Immature natural killer cell (primary cell): ENCODE results near the gene PLD6. TPM values are rescaled to one million over a fixed set of nuclear protein-coding genes. Genes with fewer than 3 reads are reported as not detected.
A peak's percentile ranks its signal among the peaks of the same experiment; 100 is the strongest.

Source experiments
- DNase-seq, 3 donors: peaks; one replicate each; pipeline ENCODE4 v3.0.0; 2022; ENCODE audit warnings: mixed read lengths in 1 of 3
- H3K27ac Mint-ChIP-seq, 6 donors: one replicate each; pipeline ENCODE4 v1.8.0; 2020; ENCODE audit warnings: mixed read lengths in 6 of 6, mild to moderate bottlenecking in 5 of 6, inconsistent platforms in 4 of 6, moderate library complexity in 3 of 6
- H3K27me3 Mint-ChIP-seq, 3 donors: one replicate each; pipeline ENCODE4 v1.8.0; 2020 to 2021; ENCODE audit warnings: low read depth in 3 of 3, mild to moderate bottlenecking in 3 of 3, mixed read lengths in 3 of 3, moderate library complexity in 3 of 3, inconsistent platforms in 1 of 3
- H3K36me3 Mint-ChIP-seq, 3 donors: one replicate each; pipeline ENCODE4 v1.8.0; 2020; ENCODE audit warnings: mixed read lengths in 3 of 3, inconsistent platforms in 2 of 3, mild to moderate bottlenecking in 2 of 3
- H3K4me1 Mint-ChIP-seq, 2 donors: one replicate each; pipeline ENCODE4 v1.8.0; 2020; ENCODE audit warnings: inconsistent platforms in 2 of 2, mild to moderate bottlenecking in 2 of 2, mixed read lengths in 2 of 2, moderate library complexity in 1 of 2
- H3K4me3 Mint-ChIP-seq, 5 donors: one replicate each; pipeline ENCODE4 v1.8.0; 2020; ENCODE audit warnings: mild to moderate bottlenecking in 5 of 5, mixed read lengths in 5 of 5, inconsistent platforms in 3 of 5, moderate library complexity in 3 of 5
- H3K9me3 Mint-ChIP-seq, 6 donors: one replicate each; pipeline ENCODE4 v1.8.0; 2020; ENCODE audit warnings: mild to moderate bottlenecking in 6 of 6, mixed read lengths in 6 of 6, inconsistent platforms in 4 of 6, moderate library complexity in 3 of 6
- polyA plus RNA-seq, 3 donors: library from polyadenylated mRNA; unstranded; fragments of 300-500 nt; fragmentation: Illumina TruSeq; gene quantifications; one replicate each; pipeline ENCODE4 v1.2.3, GENCODE V29; 2021

Gene PLD6
- polyA plus RNA-seq, 3 donors from 2014 or later = 0.41 to 2.5 (median 1.4) TPM

GRCh38 chr17:17151055-17151454 is 55.1 kb downstream of the PLD6 start:
- H3K9me3 Mint-ChIP-seq = no peaks in the 10 kb centered on the region
- no peak overlapping the region for H3K4me3 Mint-ChIP-seq
- H3K27me3 Mint-ChIP-seq = peaks cover 0 to 5% (median 1%) of the 10 kb centered on the region in 3 donors
- H3K27ac Mint-ChIP-seq = peak overlapping the region in 2 of 6 donors; percentile 46 to 66
- peaks cover 21% of the 10 kb centered on the region in 2 donors for H3K4me1 Mint-ChIP-seq
- H3K36me3 Mint-ChIP-seq = peaks cover 20 to 32% (median 26%) of the 10 kb centered on the region in 3 donors
- no peak for DNase-seq

Other genes starting within 250 kb of the PLD6 start
- gene TNFRSF13B, start 234.2 kb downstream of the PLD6 start, polyA plus RNA-seq = not detected
- gene MPRIP, start 163.9 kb downstream of the PLD6 start, polyA plus RNA-seq = 10 to 100 TPM in 1 of 3 donors, 1 to 10 TPM in 2; 1.2 to 15.1 (median 4.2) TPM
- gene FLCN, start 30.8 kb upstream of the PLD6 start, polyA plus RNA-seq = 1 to 10 TPM; 1.4 to 6.6 (median 5.9) TPM
- gene COPS3, start 74.9 kb upstream of the PLD6 start, polyA plus RNA-seq = 100 to 1,000 TPM in 1 of 3 donors, 10 to 100 TPM in 2; 93.7 to 120 (median 95.9) TPM
- 1 to 10 TPM; 3.2 to 4.6 (median 3.3) TPM for gene NT5M, start 97.0 kb upstream of the PLD6 start, polyA plus RNA-seq